IMR-90 (cell line): ENCODE measurements around the gene ASB3. TPM values are rescaled to one million over a fixed set of nuclear protein-coding genes. Genes with fewer than 3 reads are reported as not detected.

Experiments used
- ATAC-seq: fragments of 200-7000 bp; cut with Tn5 transposase; 2 replicates; pipeline ENCODE4 v1.9.1; 2020; ENCODE audit warnings: low read depth, mild to moderate bottlenecking, moderate library complexity
- BruUV-seq: library from RNA; stranded (reverse); fragments of 400-500 nt; replicated peaks from 2 replicates; lab custom pipeline; 2021; lab: Mats Ljungman, UMichigan
- CTCF ChIA-PET: fragments of 300-600 bp; formaldehyde crosslinking; extraction: SDS; loops from one replicate; lab custom pipeline; 2021; ENCODE audit warnings: antibody characterized with exemption; lab: Yijun Ruan, JAX
- POLR2A ChIA-PET: fragments of 300-600 bp; sonication (Branson Sonifier 250); formaldehyde crosslinking; loops from one replicate; lab custom pipeline; 2022; ENCODE audit warnings: antibody characterized with exemption; ENCODE audit not compliant: unreplicated experiment; lab: Charles Lee
- DNase-seq: peaks from one replicate; pipeline ENCODE4 v3.0.0; 2013
- H2AFZ ChIP-seq: replicated peaks from 2 replicates; pipeline ENCODE3; 2013; ENCODE audit warnings: low read length, mild to moderate bottlenecking; ENCODE audit not compliant: poor library complexity
- H2AK5ac ChIP-seq: 2 replicates; pipeline ENCODE4 v1.6.1; 2013; ENCODE audit warnings: low read depth, low read length, inconsistent platforms
- H2AK9ac ChIP-seq: replicated peaks from 2 replicates; pipeline ENCODE3; 2013; ENCODE audit warnings: mild to moderate bottlenecking, low read depth, low read length, moderate library complexity; ENCODE audit not compliant: poor library complexity
- H2BK120ac ChIP-seq: 2 replicates; pipeline ENCODE4 v1.6.1; 2013; ENCODE audit warnings: low read depth, low read length, inconsistent platforms
- H2BK15ac ChIP-seq: 3 replicates; pipeline ENCODE4 v1.6.1; 2013; ENCODE audit warnings: low read depth, low read length, inconsistent platforms
- H2BK20ac ChIP-seq: 2 replicates; pipeline ENCODE4 v1.6.1; 2013; ENCODE audit warnings: low read depth, mild to moderate bottlenecking, inconsistent platforms, low read length, moderate library complexity
- H2BK5ac ChIP-seq: 2 replicates; pipeline ENCODE4 v1.6.1; 2013; ENCODE audit warnings: mild to moderate bottlenecking, low read depth, low read length, inconsistent platforms; ENCODE audit not compliant: poor library complexity, severe bottlenecking
- H3K14ac ChIP-seq: replicated peaks from 2 replicates; pipeline ENCODE4 v1.6.1; 2013; ENCODE audit warnings: low read depth, low read length, inconsistent platforms
- H3K18ac ChIP-seq: 2 replicates; pipeline ENCODE4 v1.6.1; 2013; ENCODE audit warnings: low read depth, low read length, control low read depth
- H3K23ac ChIP-seq: 2 replicates; pipeline ENCODE4 v1.6.1; 2013; ENCODE audit warnings: low read depth, low read length, inconsistent platforms
- H3K27ac ChIP-seq: 2 replicates; pipeline ENCODE4 v1.5.1; 2013; ENCODE audit warnings: mild to moderate bottlenecking, control low read depth, low read length; ENCODE audit not compliant: insufficient read depth
- H3K27me3 ChIP-seq: 2 replicates; pipeline ENCODE4 v1.6.1; 2013; ENCODE audit warnings: low read length; ENCODE audit not compliant: control insufficient read depth, insufficient read depth
- H3K36me3 ChIP-seq: 2 replicates; pipeline ENCODE4 v1.6.1; 2013; ENCODE audit warnings: low read length, mixed read lengths; ENCODE audit not compliant: control insufficient read depth, insufficient read depth
- H3K4ac ChIP-seq: 2 replicates; pipeline ENCODE4 v1.6.1; 2013; ENCODE audit warnings: low read depth, low read length, inconsistent platforms
- H3K4me1 ChIP-seq: 2 replicates; pipeline ENCODE4 v1.6.1; 2013; ENCODE audit warnings: low read length, mixed read lengths; ENCODE audit not compliant: control insufficient read depth, insufficient read depth
- H3K4me2 ChIP-seq: 2 replicates; pipeline ENCODE4 v1.6.1; 2013; ENCODE audit warnings: low read depth, mild to moderate bottlenecking, control low read depth, low read length, moderate library complexity
- H3K4me3 ChIP-seq: 2 replicates; pipeline ENCODE4 v1.5.1; 2013; ENCODE audit warnings: low read depth, mild to moderate bottlenecking, control low read depth, low read length, moderate library complexity; ENCODE audit not compliant: insufficient read depth
- H3K56ac ChIP-seq: 2 replicates; pipeline ENCODE4 v1.6.1; 2013; ENCODE audit warnings: low read length, inconsistent platforms; ENCODE audit not compliant: insufficient read depth; ENCODE audit errors: extremely low read depth
- H3K79me1 ChIP-seq, 2 experiments: 2 replicates each; pipeline ENCODE4 v1.6.1; 2013; ENCODE audit warnings: low read length in 2 of 2, inconsistent platforms in 1 of 2, low read depth in 1 of 2
- H3K9ac ChIP-seq: 2 replicates; pipeline ENCODE4 v1.6.1; 2013; ENCODE audit warnings: low read depth, low read length, control low read depth
- H3K9me1 ChIP-seq: 2 replicates; pipeline ENCODE4 v1.6.1; 2013; ENCODE audit warnings: low read length, inconsistent platforms; ENCODE audit not compliant: insufficient read depth
- H3K9me3 ChIP-seq: 2 replicates; pipeline ENCODE4 v1.6.1; 2013; ENCODE audit warnings: low read length; ENCODE audit not compliant: control insufficient read depth, insufficient read depth
- H4K20me1 ChIP-seq: 2 replicates; pipeline ENCODE4 v1.6.1; 2013; ENCODE audit warnings: low read length, inconsistent platforms; ENCODE audit not compliant: insufficient read depth
- H4K5ac ChIP-seq: 2 replicates; pipeline ENCODE4 v1.6.1; 2013; ENCODE audit warnings: mild to moderate bottlenecking, low read depth, low read length, control low read depth
- H4K8ac ChIP-seq, 2 experiments: 2 replicates each; pipeline ENCODE4 v1.6.1; 2013; ENCODE audit warnings: low read depth in 2 of 2, low read length in 2 of 2, control low read depth in 1 of 2, inconsistent platforms in 1 of 2
- H4K91ac ChIP-seq: 2 replicates; pipeline ENCODE4 v1.6.1; 2013; ENCODE audit warnings: low read depth, low read length, inconsistent platforms; ENCODE audit not compliant: insufficient read depth
- RCOR1 ChIP-seq: IDR thresholded peaks from 2 replicates; pipeline ENCODE4 v1.6.1; 2012; ENCODE audit warnings: mild to moderate bottlenecking, low read length, improper control_type of control experiment; ENCODE audit not compliant: insufficient replicate concordance
- WGBS, 2 experiments: methylation state at CpG; one replicate each; pipeline versions ENCODE4 v1.1.5 to v1.1.7; 2013; ENCODE audit warnings: missing lambda C conversion rate in 2 of 2; ENCODE audit not compliant: insufficient read length in 1 of 2; ENCODE audit errors: extremely low coverage in 2 of 2; 5-methylcytosine and 5-hydroxymethylcytosine counted together
- dilution Hi-C: fragments of 300-500 bp; cut with HindIII; formaldehyde crosslinking; loops from one replicate; pipeline ENCODE4 v1.14.3; 2018; ENCODE audit warnings: low sequenced_read_pairs; ENCODE audit not compliant: unreplicated experiment
- in situ Hi-C: fragments of 300-500 bp; cut with MboI; formaldehyde crosslinking; loops from 3 replicates; pipeline ENCODE4 v1.14.3; 2019; ENCODE audit warnings: low sequenced_read_pairs, inconsistent platforms, mixed read lengths
- intact Hi-C: fragments of 100-400 bp; cut with micrococcal nuclease; formaldehyde crosslinking; loops from 2 replicates; pipeline ENCODE4 v1.10.0; 2022
- polyA plus RNA-seq, 3 experiments: library from polyadenylated mRNA; depleted of rRNA; stranded (reverse); fragments of >200 nt; gene quantifications; 2 replicates each; pipeline ENCODE4 v1.2.3, GENCODE V29; 2012; ENCODE audit warnings: low replicate concordance in 1 of 3
- total RNA-seq: library from RNA; depleted of rRNA; stranded (reverse); fragments of >200 nt; gene quantifications from 2 replicates; pipeline ENCODE4 v1.2.3, GENCODE V29; 2012

Gene ASB3
- total and polyA plus RNA-seq, 2 of the 4 experiments (the other 2 are of a cell fraction): 19.2 to 36.2 TPM

DNA sequence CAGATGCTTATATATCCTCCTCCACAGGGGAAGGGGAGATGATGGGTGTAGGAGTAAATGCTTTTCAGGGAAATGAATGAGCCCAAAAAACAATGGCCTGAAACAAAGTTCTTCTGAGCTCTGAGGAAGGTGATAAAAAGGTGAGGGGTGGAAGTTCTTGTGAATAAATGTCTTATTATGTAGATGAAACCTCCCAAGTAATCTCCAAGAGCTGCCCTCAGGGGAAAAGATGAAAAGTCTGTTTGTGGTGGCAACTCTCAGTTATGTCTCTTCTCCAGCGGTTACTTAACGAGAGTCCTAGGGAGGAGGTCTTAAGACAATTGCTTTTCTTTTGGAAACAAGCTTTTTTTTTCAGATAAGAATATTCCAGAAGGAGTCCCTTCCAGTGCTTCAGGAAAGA is 134.6 kb downstream of the ASB3 start:
- Histone ChIP-seq H2AFZ (no peak overlapping the region), H3K14ac (no peak overlapping the region), H3K9me1 (no peaks in the 10 kb centered on the region), H3K4me2 (no peak overlapping the region), H3K4ac (no peak overlapping the region), H3K27ac (no peak overlapping the region), H2BK5ac (no peak overlapping the region), H4K5ac (no peak overlapping the region), H3K4me3 (no peak overlapping the region), H4K91ac (no peak overlapping the region), H2AK5ac (no peak overlapping the region), H3K9ac (no peak overlapping the region), H3K23ac (no peak overlapping the region), H2BK20ac (no peak overlapping the region), H3K36me3 (no peaks in the 10 kb centered on the region), H2BK120ac (no peak overlapping the region), H3K79me1 (no peaks in the 10 kb centered on the region), H2BK15ac (no peak overlapping the region), H4K8ac (no peak overlapping the region), H2AK9ac (no peak overlapping the region), H3K56ac (no peak overlapping the region), H4K20me1 (no peaks in the 10 kb centered on the region), H3K27me3 (no peaks in the 10 kb centered on the region), H3K18ac (no peak overlapping the region), H3K9me3 (no peaks in the 10 kb centered on the region), H3K4me1 (no peaks in the 10 kb centered on the region)
- intact Hi-C loops (no loop called here), in situ Hi-C loops (no loop called here), dilution Hi-C loops (no loop called here)
- BruUV-seq: no TSS peak
- ChIA-PET POLR2A (no interaction called here), CTCF (no interaction called here)
- TF ChIP-seq RCOR1: no peak
- WGBS, 2 experiments: no CpG with 5 or more reads among the region's 2 CpGs
- DNase-seq (no peak), ATAC-seq (no peak)
